Liver (tissue), 3 donors: ENCODE results near the gene CELF5.

Experiments
- JUND ChIP-seq, 2 donors: IDR thresholded peaks; 2 replicates each; pipeline ENCODE4 v1.6.1; 2016; ENCODE audit warnings: antibody characterized with exemption in 2 of 2
- RXRA ChIP-seq, 2 donors: IDR thresholded peaks; 2 replicates each; pipeline ENCODE4 v1.6.1; 2017 to 2018; ENCODE audit warnings: antibody characterized with exemption in 2 of 2, mild to moderate bottlenecking in 1 of 2
- YY1 ChIP-seq: IDR thresholded peaks from 2 replicates; pipeline ENCODE4 v1.6.1; 2016; ENCODE audit warnings: antibody characterized with exemption, mild to moderate bottlenecking
- TF ChIP-seq, protein P1 (sequence below): fragments of 150-350 bp; IDR thresholded peaks from 2 replicates; pipeline ENCODE4 v1.5.1; 2017; ENCODE audit warnings: improper control_type of control experiment, low read depth, low read length; ENCODE audit not compliant: missing input control
- TF ChIP-seq, protein P2 (sequence below): IDR thresholded peaks from 2 replicates; pipeline ENCODE4 v1.6.1; 2016; ENCODE audit warnings: antibody characterized with exemption
- donor health status: healthy.
- donor health status: healthy.

DNA sequence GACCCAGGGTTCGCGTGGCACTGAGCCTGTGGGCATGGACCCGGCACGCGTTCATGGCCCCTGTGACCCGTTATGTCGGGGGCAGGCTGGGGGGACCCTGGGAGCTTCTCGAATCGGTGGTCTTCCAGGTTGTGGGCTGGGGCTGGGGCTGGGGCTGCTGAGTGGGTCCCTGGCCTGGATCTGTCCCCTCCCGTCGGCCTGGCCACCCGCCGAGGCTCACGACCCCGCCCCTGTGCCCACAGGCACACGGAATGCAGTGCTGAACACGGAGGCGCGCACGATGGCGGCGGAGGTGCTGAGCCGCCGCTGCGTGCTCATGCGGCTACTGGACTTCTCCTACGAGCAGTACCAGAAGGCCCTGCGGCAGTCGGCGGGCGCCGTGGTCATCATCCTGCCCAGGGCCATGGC, 32.2 kb upstream of the CELF5 start:
- TF ChIP-seq, protein P1, sequence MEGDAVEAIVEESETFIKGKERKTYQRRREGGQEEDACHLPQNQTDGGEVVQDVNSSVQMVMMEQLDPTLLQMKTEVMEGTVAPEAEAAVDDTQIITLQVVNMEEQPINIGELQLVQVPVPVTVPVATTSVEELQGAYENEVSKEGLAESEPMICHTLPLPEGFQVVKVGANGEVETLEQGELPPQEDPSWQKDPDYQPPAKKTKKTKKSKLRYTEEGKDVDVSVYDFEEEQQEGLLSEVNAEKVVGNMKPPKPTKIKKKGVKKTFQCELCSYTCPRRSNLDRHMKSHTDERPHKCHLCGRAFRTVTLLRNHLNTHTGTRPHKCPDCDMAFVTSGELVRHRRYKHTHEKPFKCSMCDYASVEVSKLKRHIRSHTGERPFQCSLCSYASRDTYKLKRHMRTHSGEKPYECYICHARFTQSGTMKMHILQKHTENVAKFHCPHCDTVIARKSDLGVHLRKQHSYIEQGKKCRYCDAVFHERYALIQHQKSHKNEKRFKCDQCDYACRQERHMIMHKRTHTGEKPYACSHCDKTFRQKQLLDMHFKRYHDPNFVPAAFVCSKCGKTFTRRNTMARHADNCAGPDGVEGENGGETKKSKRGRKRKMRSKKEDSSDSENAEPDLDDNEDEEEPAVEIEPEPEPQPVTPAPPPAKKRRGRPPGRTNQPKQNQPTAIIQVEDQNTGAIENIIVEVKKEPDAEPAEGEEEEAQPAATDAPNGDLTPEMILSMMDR: no peak
- no peak for TF ChIP-seq YY1
- TF ChIP-seq, protein P2, sequence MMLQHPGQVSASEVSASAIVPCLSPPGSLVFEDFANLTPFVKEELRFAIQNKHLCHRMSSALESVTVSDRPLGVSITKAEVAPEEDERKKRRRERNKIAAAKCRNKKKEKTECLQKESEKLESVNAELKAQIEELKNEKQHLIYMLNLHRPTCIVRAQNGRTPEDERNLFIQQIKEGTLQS: no peak
- no peak for TF ChIP-seq RXRA (IDR thresholded peaks at IDR 0.05)
- no peak for TF ChIP-seq JUND (IDR thresholded peaks at IDR 0.05)
